NCI-H2107 (cell line): Measurements from ENCODE around the gene HVCN1.

Experiments
- DNase-seq: peaks from one replicate; lab custom pipeline; 2025; lab: John Stamatoyannopoulos, UW

HVCN1 gene

DNA sequence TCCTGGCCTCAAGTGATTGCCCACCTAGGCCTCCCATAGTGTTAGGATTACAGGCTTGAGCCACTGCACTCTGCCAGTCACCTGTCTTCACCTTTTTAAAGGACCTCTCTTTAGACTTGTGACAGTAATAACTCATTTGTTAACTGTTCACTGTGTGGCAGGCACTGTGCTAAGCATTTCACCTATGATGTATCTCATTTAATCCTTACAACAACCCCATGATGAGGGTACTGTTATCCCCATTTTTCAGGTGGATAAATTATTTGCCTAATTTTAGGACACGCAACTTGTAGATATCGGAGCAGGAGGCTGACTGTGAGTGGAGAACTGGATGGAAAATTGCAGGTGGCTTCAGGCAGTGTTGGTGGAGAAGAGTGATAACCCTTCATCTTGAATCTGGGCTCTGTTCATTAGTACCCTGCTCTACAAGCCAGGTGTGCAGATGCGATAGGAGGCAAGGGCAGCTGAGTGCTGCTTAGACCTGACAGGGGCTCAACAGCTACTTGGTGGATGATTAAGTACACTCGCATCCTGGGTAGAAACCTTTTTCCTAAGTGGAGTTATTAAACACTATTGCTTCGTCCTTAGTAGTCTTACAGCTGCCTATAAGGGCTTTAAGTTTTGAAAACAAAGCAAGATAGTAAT is 72.3 kb downstream of the HVCN1 start:
- DNase-seq = no peak

DNA sequence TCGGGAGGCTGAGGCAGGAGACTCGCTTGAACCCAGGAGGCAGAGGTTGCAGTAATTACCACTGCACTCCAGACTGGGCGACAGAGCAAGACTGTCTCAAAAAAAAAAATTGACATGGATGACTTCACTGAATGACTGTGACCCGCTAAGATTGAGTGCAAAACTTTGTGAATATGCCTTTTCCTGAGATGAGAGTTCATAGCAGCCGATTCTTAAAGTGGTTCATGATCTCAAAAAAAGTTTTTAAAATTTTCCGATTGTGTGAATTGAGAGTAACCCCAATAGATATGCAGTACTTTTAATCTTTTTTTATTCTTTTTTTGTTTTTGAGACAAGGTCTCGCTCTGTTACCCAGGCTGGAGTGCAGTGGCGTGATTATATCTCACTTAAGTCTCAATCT is 73.7 kb downstream of the HVCN1 start:
- no peak for DNase-seq

DNA sequence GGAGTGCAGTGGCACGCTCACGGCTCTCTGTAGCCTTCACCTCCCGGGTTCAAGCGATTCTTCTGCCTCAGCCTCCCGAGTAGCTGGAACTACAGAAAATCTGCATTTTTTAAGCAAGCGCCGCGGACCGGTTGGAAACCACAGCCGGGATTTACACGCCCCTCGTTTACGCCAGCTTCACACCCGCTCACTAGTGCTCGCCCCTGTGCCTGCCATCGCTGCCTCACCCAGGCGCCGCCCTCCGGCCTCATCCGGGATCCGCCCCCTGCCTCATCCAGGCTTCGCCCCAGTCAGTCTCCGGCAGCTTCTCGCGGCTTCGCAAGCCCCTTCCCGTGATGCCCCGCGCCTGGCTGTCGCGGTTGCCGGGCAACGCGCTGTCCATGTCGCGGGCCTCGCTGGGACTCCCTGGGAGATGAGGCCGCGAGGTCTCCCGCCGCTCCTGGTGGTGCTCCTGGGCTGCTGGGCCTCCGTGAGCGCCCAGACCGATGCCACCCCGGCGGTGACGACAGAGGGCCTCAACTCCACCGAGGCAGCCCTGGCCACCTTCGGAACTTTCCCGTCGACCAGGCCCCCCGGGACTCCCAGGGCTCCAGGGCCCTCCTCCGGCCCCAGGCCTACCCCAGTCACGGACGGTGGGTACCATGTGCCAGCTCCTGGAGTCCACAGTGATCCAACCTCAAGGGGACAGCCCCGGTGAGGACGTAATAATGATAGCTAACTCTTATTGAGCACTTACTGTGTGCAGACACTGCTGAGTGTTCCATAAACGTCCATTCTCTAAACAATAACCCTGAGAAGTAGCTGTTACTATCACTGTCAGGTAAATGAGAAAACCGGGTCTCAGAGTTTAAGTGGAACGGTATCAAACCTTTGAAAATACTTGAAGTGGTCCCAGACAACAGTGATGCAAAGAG is 74.9 kb downstream of the HVCN1 start, which contains the start of gene TCTN1:
Gene TCTN1 (plus strand): TSS at position 359 of the 914 bp plus-strand sequence. CDS start 54 bp downstream, at position 413.
- DNase-seq = peak; percentile 91

DNA sequence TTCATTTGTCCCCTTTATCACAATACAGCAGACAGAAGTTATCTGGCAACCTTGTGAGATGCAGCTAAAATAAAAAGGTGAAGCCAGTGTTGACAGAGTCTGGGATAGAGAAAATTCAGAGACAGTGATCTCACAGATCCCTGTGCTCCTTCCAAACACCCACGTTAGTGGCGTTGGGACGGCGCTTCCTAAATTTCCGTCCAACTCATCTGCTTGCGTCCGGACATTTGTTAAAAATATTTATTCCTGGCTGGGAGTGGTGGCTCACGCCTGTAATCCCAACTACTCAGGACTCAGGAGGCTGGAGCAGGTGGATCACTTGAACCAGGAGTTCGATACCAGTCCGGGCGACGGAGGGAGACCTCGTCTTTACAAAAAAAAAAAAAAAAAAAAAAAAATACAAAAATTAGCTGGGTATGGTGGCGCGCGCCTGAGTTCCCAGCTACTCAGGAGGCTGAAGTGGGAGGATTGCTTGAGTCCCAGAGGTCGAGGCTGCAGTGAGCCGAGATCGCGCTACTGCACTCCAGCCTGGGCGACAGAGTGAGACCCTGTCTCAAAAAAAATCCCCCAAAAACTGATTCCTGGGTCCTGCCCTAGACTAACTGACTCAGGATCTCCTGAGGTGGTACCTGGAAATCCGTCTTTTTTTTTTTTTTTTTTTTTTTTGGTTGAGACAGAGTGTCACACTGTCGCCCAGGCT is 75.7 kb downstream of the HVCN1 start:
- DNase-seq = no peak

DNA sequence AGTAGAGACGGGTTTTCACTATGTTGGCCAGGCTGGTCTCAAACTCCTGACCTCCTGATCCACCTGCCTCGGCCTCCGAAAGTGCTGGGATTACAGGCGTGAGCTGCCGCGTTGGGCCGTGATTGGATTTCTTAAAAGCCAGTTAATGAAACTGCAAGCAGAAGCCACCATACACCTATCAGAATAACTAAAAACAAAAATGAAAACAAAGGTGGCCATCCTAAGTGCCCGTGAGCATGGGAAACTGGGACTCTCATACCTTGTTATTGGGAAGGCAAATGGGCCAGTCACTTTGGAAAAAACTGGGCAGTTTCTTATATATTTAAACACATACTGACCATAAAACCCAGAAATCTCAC is 82.7 kb downstream of the HVCN1 start:
- DNase-seq = no peak

DNA sequence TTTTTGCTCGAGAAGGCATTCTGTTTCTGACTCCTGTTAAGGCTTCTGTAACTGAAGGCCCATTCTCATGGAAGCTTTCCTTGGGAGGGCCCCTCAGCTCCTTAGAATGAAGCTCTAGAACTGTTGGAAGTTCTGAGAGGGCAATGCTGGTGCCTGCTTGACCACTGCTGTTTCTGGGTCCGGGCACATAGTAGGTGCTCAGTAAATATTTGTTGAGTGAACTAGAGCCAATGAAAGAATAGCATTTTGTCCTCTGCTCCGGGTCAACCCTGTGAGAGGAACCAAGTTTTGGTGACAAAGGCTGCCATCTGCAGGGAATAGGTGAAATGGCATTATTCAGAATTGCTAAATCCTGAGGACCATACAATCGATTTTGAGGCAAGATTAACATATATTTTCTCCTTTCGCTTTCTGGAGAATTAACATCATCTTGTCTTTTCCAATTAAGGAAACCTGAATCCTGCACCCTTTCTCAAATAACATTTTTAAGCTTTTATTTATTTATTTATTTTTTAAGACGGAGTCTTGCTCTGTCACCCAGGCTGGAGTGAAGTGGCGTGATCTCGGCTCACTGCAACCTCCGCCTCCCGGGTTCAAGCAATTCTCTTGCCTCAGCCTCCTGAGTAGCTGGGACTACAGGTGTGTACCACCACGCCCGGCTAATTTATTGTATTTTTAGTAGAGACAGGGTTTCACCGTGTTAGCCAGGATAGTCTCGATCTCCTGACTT is 86.7 kb downstream of the HVCN1 start:
- peak; percentile 32 for DNase-seq

DNA sequence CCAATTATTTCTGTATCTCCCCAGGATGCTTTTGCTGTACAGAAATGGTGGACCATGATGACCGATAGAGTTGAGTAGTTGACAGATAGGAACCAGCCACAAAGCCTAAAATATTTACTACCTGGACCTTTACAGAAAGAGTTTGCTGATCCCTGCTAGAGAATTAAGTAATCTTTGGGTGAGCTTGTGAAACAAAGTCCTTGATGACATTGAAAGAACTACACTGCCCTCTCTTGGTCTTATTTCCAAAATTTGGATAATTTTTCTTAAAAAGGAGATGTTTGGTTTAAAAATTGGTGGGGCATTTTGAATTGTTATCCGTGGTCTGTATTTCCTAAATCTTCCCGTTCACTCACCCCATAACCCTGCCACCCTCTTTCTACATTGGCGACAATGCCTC is 88.7 kb downstream of the HVCN1 start:
- no peak for DNase-seq

DNA sequence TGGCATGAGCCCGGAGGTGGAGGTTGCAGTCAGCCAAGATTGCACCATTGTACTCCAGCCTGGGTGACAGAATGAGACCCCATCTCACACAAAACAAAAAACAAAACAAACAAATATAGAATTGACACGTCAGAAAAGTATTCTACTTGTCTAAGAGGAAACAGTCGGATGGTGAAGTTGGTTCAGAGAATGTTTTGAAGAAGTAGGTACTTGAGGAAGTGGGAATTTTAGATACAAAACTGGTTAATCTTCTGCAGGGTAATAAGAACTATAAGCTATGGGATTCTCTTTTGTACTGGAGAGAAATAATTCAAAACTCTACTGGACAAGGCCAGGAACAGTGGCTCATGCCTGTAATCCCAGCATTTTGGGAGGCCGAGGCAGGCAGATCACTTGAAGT is 89.6 kb downstream of the HVCN1 start:
- no peak for DNase-seq
